ENCODE measurements around the gene ADAMTS8.

The ADAMTS8 gene

GRCh38 chr11:130408401-130408890, 20.0 kb downstream of the ADAMTS8 start:
- DNase-seq (ENCODE audit: low read depth, low spot score), result no peak
- no peak overlapping the region for H3K4me3 ChIP-seq (ENCODE audit: low read length)

- H3K4me3 ChIP-seq (ENCODE audit: low read length), result no peak overlapping the region
- no peak for DNase-seq (ENCODE audit: low read depth, low spot score)
These were observed 20.4 kb downstream of the ADAMTS8 start for GRCh38 chr11:130407978-130408377.

- DNase-seq (ENCODE audit: low read depth, low spot score), result no peak
- H3K4me3 ChIP-seq (ENCODE audit: low read length), result no peak overlapping the region
These were observed 23.0 kb downstream of the ADAMTS8 start for GRCh38 chr11:130405428-130405827.

GRCh38 chr11:130404727-130405126, 23.7 kb downstream of the ADAMTS8 start:
- DNase-seq (ENCODE audit: low read depth, low spot score), result no peak
- H3K4me3 ChIP-seq (ENCODE audit: low read length), result no peak overlapping the region

- DNase-seq (ENCODE audit: low read depth, low spot score), result no peak
- H3K4me3 ChIP-seq (ENCODE audit: low read length), result no peak overlapping the region
These were observed 24.4 kb downstream of the ADAMTS8 start for GRCh38 chr11:130403967-130404366.

- H3K4me3 ChIP-seq (ENCODE audit: low read length), result no peak overlapping the region
- DNase-seq (ENCODE audit: low read depth, low spot score), result no peak
These were observed 25.1 kb downstream of the ADAMTS8 start for GRCh38 chr11:130403271-130403804.

- H3K4me3 ChIP-seq (ENCODE audit: low read length), result no peak overlapping the region
These were observed 25.8 kb downstream of the ADAMTS8 start for GRCh38 chr11:130402570-130402969.

GRCh38 chr11:130400781-130401483, 27.5 kb downstream of the ADAMTS8 start:
- no peak overlapping the region for H3K4me3 ChIP-seq (ENCODE audit: low read length)
- DNase-seq (ENCODE audit: low read depth, low spot score), result no peak

More at GRCh38 chr11:130402570-130402969, 25.8 kb downstream of the ADAMTS8 start:
- no peak for DNase-seq (ENCODE audit: low read depth, low spot score)

- no peak overlapping the region for H3K4me3 ChIP-seq (ENCODE audit: low read length)
- no peak for DNase-seq (ENCODE audit: low read depth, low spot score)
These were observed 29.2 kb downstream of the ADAMTS8 start for GRCh38 chr11:130399196-130399595.

GRCh38 chr11:130397780-130398179, 30.6 kb downstream of the ADAMTS8 start:
- H3K4me3 ChIP-seq (ENCODE audit: low read length), result no peak overlapping the region
- DNase-seq (ENCODE audit: low read depth, low spot score), result no peak

GRCh38 chr11:130396965-130397364, 31.4 kb downstream of the ADAMTS8 start:
- H3K4me3 ChIP-seq (ENCODE audit: low read length), result no peak overlapping the region
- no peak for DNase-seq (ENCODE audit: low read depth, low spot score)

- DNase-seq (ENCODE audit: low read depth, low spot score), result no peak
- H3K4me3 ChIP-seq (ENCODE audit: low read length), result no peak overlapping the region
These were observed 33.8 kb downstream of the ADAMTS8 start for GRCh38 chr11:130394615-130395014.

GRCh38 chr11:130391711-130392110, 36.7 kb downstream of the ADAMTS8 start:
- H3K4me3 ChIP-seq (ENCODE audit: low read length), result no peak overlapping the region
- no peak for DNase-seq (ENCODE audit: low read depth, low spot score)

GRCh38 chr11:130390071-130390758, 38.2 kb downstream of the ADAMTS8 start:
- DNase-seq (ENCODE audit: low read depth, low spot score), result peak; percentile 23
- H3K4me3 ChIP-seq (ENCODE audit: low read length), result no peak overlapping the region

GRCh38 chr11:130389335-130389935, 39.0 kb downstream of the ADAMTS8 start:
- peak overlapping the region; percentile 26 for H3K4me3 ChIP-seq (ENCODE audit: low read length)
- DNase-seq (ENCODE audit: low read depth, low spot score), result peak; percentile 54

GRCh38 chr11:130388607-130389205, 39.7 kb downstream of the ADAMTS8 start:
- H3K4me3 ChIP-seq (ENCODE audit: low read length), result peak overlapping the region; percentile 26
- peak; percentile 84 for DNase-seq (ENCODE audit: low read depth, low spot score)

- no peak overlapping the region for H3K4me3 ChIP-seq (ENCODE audit: low read length)
- no peak for DNase-seq (ENCODE audit: low read depth, low spot score)
These were observed 42.4 kb downstream of the ADAMTS8 start for GRCh38 chr11:130386056-130386455.

- DNase-seq (ENCODE audit: low read depth, low spot score), result peak; percentile 61
- H3K4me3 ChIP-seq (ENCODE audit: low read length), result no peak overlapping the region
These were observed 44.8 kb downstream of the ADAMTS8 start for GRCh38 chr11:130383344-130384211.

GRCh38 chr11:130381317-130381716, 47.1 kb downstream of the ADAMTS8 start:
- no peak for DNase-seq (ENCODE audit: low read depth, low spot score)
- H3K4me3 ChIP-seq (ENCODE audit: low read length), result no peak overlapping the region
